ENCODE measurements around the gene CNOT4.

Gene CNOT4

DNA sequence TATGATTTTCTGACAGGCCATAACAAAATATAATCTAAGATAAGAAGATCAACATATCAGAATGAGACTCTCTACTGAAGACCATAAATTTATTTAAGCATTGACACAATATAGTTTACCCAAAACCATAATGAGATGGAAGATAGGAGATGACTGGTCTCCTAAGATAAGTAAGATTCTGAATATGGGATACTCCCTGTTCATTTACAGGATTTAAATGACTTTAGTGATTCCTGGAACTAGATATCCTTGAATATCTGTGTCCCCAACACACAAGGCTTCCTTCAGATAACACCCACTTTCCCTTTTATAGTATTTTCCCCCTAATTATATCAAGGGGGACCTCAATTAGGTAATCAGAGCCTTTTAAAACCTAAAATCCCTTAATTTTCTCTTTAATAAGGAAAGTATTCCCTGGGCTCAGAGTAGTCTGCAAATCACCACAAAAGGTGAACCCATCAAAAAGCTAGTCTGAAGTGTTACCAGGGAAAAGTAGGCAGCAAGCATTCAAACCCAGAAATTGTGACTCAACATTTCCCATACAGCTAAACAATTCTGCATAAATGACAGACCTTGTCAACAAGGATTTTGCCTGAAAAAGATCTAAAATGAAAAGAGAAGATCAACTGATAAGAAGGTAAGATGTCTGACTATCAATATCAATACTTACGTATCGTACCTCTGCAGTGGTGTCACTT, 99.9 kb downstream of the CNOT4 start:
- no peak overlapping the region for H3K9ac ChIP-seq (ENCODE audit: low read length)
- no peaks in the 10 kb centered on the region for H3K27me3 ChIP-seq (ENCODE audit: control insufficient read depth, insufficient read depth, low read length)
- H3K9me3 ChIP-seq (ENCODE audit: control insufficient read depth, low read length): no peaks in the 10 kb centered on the region
- no peaks in the 10 kb centered on the region for H3K36me3 ChIP-seq (ENCODE audit: control insufficient read depth, insufficient read depth, low read length)
- no peaks in the 10 kb centered on the region for H3K4me1 ChIP-seq (ENCODE audit: control insufficient read depth, insufficient read depth, low read length)
- no peak overlapping the region for H3K4me3 ChIP-seq (ENCODE audit: low read length)

DNA sequence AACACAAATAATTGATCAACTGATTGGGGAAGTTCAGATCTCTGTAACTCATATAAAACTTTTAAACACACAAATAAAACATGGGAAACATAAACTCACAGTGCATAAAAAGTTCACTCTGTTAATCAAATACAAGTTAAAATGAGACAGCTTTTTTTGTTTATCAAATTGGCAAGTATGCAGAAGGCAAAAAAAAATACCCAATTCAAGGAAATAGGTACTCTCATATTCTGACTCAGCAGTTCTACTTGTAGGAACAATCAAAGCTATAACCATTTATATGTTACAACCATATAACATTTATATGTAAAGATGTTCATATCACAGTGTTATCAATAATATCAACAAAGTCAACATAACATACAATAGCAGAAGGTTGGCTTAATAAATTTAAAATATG, 102.0 kb downstream of the CNOT4 start:
- Histone ChIP-seq H3K27me3 (ENCODE audit: control insufficient read depth, insufficient read depth, low read length) (no peaks in the 10 kb centered on the region), H3K36me3 (ENCODE audit: control insufficient read depth, insufficient read depth, low read length) (no peaks in the 10 kb centered on the region), H3K4me3 (ENCODE audit: low read length) (no peak overlapping the region), H3K4me1 (ENCODE audit: control insufficient read depth, insufficient read depth, low read length) (no peaks in the 10 kb centered on the region), H3K9me3 (ENCODE audit: control insufficient read depth, low read length) (no peaks in the 10 kb centered on the region), H3K9ac (ENCODE audit: low read length) (no peak overlapping the region)

DNA sequence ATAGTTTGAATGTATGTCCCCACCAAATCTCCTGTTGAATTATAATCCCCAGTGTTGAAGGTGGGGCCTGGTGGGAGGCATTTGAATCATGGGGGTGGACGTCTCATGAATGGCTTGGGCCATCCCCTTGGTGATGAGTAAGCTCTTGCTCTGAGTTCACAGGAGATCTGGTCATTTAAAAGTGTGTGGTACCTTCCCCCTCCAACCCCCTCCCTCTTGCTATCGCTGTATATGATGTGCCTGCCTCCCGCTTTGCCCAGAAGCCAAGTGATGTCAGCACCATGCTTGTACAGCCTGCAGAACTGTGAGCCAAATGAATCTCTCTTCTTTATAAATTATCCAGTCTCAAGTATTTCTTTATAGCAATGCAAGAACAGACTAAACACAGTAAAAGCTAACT, 103.0 kb downstream of the CNOT4 start:
- Histone ChIP-seq H3K4me1 (ENCODE audit: control insufficient read depth, insufficient read depth, low read length) (no peaks in the 10 kb centered on the region), H3K36me3 (ENCODE audit: control insufficient read depth, insufficient read depth, low read length) (no peaks in the 10 kb centered on the region), H3K9me3 (ENCODE audit: control insufficient read depth, low read length) (no peaks in the 10 kb centered on the region), H3K9ac (ENCODE audit: low read length) (no peak overlapping the region), H3K27me3 (ENCODE audit: control insufficient read depth, insufficient read depth, low read length) (no peaks in the 10 kb centered on the region), H3K4me3 (ENCODE audit: low read length) (no peak overlapping the region)

DNA sequence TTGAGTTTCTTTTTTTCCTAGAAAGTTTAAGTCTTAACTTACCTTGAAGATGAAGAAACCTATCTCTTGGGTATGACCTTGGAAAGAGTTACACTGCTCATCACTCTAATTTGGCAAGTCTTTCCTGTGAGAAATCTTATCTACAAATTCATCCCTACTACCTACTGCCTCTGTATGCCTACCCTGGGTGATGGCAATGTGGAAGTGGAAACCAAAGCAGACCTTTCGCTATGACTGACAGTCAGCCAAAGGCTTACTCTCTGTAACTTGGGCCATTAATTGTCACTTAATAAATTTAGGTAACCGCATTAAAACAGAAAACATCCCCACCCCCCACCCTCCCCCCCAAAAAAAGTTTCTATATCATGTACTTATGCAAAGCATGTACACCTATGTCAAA, 103.9 kb downstream of the CNOT4 start:
- Histone ChIP-seq H3K9ac (ENCODE audit: low read length) (no peak overlapping the region), H3K36me3 (ENCODE audit: control insufficient read depth, insufficient read depth, low read length) (no peaks in the 10 kb centered on the region), H3K9me3 (ENCODE audit: control insufficient read depth, low read length) (no peaks in the 10 kb centered on the region), H3K27me3 (ENCODE audit: control insufficient read depth, insufficient read depth, low read length) (no peaks in the 10 kb centered on the region), H3K4me1 (ENCODE audit: control insufficient read depth, insufficient read depth, low read length) (no peaks in the 10 kb centered on the region), H3K4me3 (ENCODE audit: low read length) (no peak overlapping the region)

DNA sequence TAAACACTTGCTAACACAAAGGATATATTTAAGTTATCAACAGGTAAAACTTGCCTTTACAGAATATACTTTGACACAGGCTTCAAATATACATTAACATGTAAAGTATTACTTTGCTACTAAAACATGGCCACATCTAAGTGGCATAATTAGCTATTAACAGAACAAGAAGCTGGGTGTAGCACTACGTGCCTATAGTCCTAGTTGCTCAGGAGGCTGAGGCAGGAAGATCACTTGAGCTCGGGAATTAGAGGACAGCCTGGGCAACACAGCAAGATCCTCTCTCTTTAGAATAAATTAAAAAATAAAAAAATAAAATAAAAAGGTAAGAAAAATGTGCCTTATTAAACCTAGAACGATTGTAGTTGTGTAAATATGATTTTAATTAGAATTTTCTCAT, 106.6 kb downstream of the CNOT4 start:
- no peak overlapping the region for H3K9ac ChIP-seq (ENCODE audit: low read length)
- no peak overlapping the region for H3K4me3 ChIP-seq (ENCODE audit: low read length)
- H3K36me3 ChIP-seq (ENCODE audit: control insufficient read depth, insufficient read depth, low read length): no peaks in the 10 kb centered on the region
- no peaks in the 10 kb centered on the region for H3K9me3 ChIP-seq (ENCODE audit: control insufficient read depth, low read length)
- no peaks in the 10 kb centered on the region for H3K4me1 ChIP-seq (ENCODE audit: control insufficient read depth, insufficient read depth, low read length)
- no peaks in the 10 kb centered on the region for H3K27me3 ChIP-seq (ENCODE audit: control insufficient read depth, insufficient read depth, low read length)

DNA sequence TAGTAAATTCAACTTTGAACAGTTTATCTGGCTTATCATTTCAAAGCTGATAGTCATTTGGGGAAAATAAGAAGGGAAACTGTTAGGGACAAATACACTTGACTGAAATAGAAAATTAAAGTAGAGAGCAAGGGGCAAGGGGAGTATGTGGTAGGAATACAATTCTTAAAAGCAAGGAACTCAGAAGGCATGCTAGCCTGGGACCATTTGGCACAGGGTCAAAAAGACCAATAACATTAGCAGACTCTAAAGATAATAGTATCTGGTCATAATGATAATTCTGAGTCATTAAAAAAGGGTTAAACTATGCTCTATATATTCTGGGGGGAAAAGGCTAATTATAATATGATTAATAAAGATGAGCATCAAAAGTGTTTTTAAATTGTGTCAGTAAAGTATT, 112.2 kb downstream of the CNOT4 start:
- no peak overlapping the region for H3K9ac ChIP-seq (ENCODE audit: low read length)
- H3K9me3 ChIP-seq (ENCODE audit: control insufficient read depth, low read length): no peaks in the 10 kb centered on the region
- peaks cover 5% of the 10 kb centered on the region for H3K36me3 ChIP-seq (ENCODE audit: control insufficient read depth, insufficient read depth, low read length)
- H3K4me3 ChIP-seq (ENCODE audit: low read length): no peak overlapping the region
- no peaks in the 10 kb centered on the region for H3K27me3 ChIP-seq (ENCODE audit: control insufficient read depth, insufficient read depth, low read length)
- no peaks in the 10 kb centered on the region for H3K4me1 ChIP-seq (ENCODE audit: control insufficient read depth, insufficient read depth, low read length)

DNA sequence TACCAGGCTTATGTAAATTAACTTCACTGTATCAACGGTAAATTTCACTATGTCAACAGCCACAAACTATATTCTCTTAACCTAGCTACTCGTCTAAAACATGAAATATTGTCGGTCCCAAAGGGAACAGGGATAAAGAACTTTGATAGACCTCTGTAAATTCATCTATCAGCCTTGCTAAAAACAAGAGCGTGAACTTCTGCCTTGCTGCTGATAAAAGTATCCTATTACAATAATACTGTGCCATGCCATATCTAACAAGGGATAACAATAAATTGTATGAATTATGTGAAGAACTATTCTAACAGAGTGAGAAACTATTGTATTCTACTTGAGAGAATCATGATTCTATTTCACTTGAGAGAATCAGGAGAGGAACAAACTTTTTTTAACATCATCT, 117.2 kb downstream of the CNOT4 start:
- peaks cover 8% of the 10 kb centered on the region for H3K36me3 ChIP-seq (ENCODE audit: control insufficient read depth, insufficient read depth, low read length)
- no peak overlapping the region for H3K9ac ChIP-seq (ENCODE audit: low read length)
- H3K27me3 ChIP-seq (ENCODE audit: control insufficient read depth, insufficient read depth, low read length): no peaks in the 10 kb centered on the region
- H3K4me3 ChIP-seq (ENCODE audit: low read length): no peak overlapping the region
- no peaks in the 10 kb centered on the region for H3K9me3 ChIP-seq (ENCODE audit: control insufficient read depth, low read length)
- peaks cover 5% of the 10 kb centered on the region for H3K4me1 ChIP-seq (ENCODE audit: control insufficient read depth, insufficient read depth, low read length)

DNA sequence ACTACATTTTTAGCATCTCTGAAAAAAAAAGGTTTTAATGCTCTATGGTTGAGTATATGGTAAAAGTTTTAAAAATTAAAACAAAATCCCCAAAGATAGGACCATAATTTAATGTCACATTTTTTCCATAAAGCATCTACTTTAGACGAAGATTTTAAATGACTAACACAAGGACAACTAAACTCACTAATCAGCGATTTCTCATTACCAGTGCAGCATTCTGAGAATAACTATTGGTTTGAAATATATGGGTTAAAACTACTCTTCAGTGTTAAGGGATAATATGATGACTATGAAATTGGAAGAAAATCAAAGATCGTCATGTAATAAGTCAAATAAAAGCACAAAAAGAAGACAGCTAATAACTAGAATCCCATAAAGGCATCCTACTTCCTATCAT, 118.4 kb downstream of the CNOT4 start:
- no peaks in the 10 kb centered on the region for H3K9me3 ChIP-seq (ENCODE audit: control insufficient read depth, low read length)
- no peaks in the 10 kb centered on the region for H3K27me3 ChIP-seq (ENCODE audit: control insufficient read depth, insufficient read depth, low read length)
- H3K9ac ChIP-seq (ENCODE audit: low read length): no peak overlapping the region
- peaks cover 15% of the 10 kb centered on the region for H3K36me3 ChIP-seq (ENCODE audit: control insufficient read depth, insufficient read depth, low read length)
- H3K4me1 ChIP-seq (ENCODE audit: control insufficient read depth, insufficient read depth, low read length): peaks cover 5% of the 10 kb centered on the region
- no peak overlapping the region for H3K4me3 ChIP-seq (ENCODE audit: low read length)

DNA sequence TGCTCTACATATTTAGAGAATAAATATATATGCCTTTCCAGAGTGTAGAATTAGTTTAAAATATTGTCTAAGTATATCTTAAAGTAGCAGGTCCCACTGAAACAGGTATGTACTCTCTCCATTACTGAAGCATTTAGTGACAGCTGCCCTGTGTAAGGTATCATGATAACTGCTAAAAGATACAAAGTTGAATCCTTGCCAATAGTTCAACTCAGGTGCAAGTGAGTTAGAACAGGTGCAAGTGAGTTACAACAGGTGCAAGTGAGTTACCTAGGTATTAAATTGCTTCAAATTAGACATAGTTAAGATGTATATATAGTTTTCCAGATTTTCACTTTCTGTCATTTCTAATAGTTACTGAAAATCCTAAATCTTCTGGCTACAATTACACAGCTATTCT, 119.1 kb downstream of the CNOT4 start:
- no peak overlapping the region for H3K4me3 ChIP-seq (ENCODE audit: low read length)
- H3K9me3 ChIP-seq (ENCODE audit: control insufficient read depth, low read length): no peaks in the 10 kb centered on the region
- no peak overlapping the region for H3K9ac ChIP-seq (ENCODE audit: low read length)
- H3K36me3 ChIP-seq (ENCODE audit: control insufficient read depth, insufficient read depth, low read length): peaks cover 15% of the 10 kb centered on the region
- peaks cover 5% of the 10 kb centered on the region for H3K4me1 ChIP-seq (ENCODE audit: control insufficient read depth, insufficient read depth, low read length)
- no peaks in the 10 kb centered on the region for H3K27me3 ChIP-seq (ENCODE audit: control insufficient read depth, insufficient read depth, low read length)

DNA sequence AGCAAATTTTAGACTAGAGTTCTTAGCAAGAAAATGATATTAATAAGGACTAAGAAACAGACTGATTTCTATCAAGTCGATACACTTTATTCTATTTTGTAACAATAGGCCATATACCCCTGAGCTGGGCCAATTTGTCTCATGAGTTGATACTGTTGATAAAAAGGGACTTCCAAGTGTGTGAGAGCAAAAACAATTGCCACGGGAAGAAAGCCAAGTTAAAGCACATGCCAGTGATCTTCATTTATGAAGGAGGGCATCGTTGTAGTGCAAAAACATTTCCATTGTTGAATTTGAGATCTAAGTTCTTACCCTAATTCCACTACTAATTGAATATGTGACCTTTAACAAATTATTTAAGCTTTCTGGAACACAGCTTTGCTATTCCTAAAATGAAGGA, 119.9 kb downstream of the CNOT4 start:
- no peaks in the 10 kb centered on the region for H3K27me3 ChIP-seq (ENCODE audit: control insufficient read depth, insufficient read depth, low read length)
- no peak overlapping the region for H3K9ac ChIP-seq (ENCODE audit: low read length)
- no peaks in the 10 kb centered on the region for H3K9me3 ChIP-seq (ENCODE audit: control insufficient read depth, low read length)
- H3K36me3 ChIP-seq (ENCODE audit: control insufficient read depth, insufficient read depth, low read length): peaks cover 15% of the 10 kb centered on the region
- peaks cover 5% of the 10 kb centered on the region for H3K4me1 ChIP-seq (ENCODE audit: control insufficient read depth, insufficient read depth, low read length)
- no peak overlapping the region for H3K4me3 ChIP-seq (ENCODE audit: low read length)

DNA sequence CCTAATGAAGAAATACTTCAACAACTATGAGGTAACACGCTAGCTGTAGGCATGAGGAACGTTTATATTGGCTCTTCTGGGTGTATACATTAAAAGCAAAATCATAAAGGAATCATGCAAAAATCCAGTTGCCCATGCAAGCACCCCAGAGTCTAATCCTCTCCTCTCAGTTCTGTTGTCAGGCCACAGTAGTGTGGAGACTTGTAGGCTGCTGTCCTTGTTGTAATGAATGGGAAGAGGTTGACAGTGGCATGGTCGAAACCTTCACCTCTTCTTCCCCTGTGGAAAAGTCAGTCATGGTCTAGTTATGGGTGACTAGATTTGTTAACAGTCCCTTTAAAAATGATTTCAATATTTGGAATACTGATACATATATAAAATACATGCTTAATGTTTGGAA, 121.3 kb downstream of the CNOT4 start:
- Histone ChIP-seq H3K9me3 (ENCODE audit: control insufficient read depth, low read length) (no peaks in the 10 kb centered on the region), H3K4me1 (ENCODE audit: control insufficient read depth, insufficient read depth, low read length) (peaks cover 5% of the 10 kb centered on the region), H3K27me3 (ENCODE audit: control insufficient read depth, insufficient read depth, low read length) (no peaks in the 10 kb centered on the region), H3K4me3 (ENCODE audit: low read length) (no peak overlapping the region), H3K9ac (ENCODE audit: low read length) (no peak overlapping the region), H3K36me3 (ENCODE audit: control insufficient read depth, insufficient read depth, low read length) (peaks cover 10% of the 10 kb centered on the region)

DNA sequence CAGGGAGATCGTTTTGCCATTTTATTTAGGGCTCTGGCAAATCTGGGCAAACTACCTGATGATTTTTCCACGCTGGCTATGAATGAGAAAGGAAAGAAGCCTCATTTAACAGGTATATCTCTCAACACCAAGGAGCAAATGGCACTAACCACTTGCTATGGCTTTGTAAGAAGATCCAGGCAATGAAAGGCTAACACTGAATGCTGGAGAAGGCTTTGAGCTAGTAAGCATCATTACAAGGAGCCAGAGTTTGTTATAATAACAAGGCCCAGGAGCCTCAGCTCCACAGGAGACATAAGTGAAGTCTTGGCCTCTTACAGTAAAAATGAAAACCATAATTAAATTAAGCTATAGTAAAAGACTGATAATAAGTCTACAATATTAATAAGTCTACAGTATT, 123.1 kb downstream of the CNOT4 start:
- Histone ChIP-seq H3K36me3 (ENCODE audit: control insufficient read depth, insufficient read depth, low read length) (peaks cover 10% of the 10 kb centered on the region), H3K9ac (ENCODE audit: low read length) (no peak overlapping the region), H3K4me3 (ENCODE audit: low read length) (no peak overlapping the region), H3K27me3 (ENCODE audit: control insufficient read depth, insufficient read depth, low read length) (no peaks in the 10 kb centered on the region), H3K9me3 (ENCODE audit: control insufficient read depth, low read length) (no peaks in the 10 kb centered on the region), H3K4me1 (ENCODE audit: control insufficient read depth, insufficient read depth, low read length) (peaks cover 2% of the 10 kb centered on the region)

DNA sequence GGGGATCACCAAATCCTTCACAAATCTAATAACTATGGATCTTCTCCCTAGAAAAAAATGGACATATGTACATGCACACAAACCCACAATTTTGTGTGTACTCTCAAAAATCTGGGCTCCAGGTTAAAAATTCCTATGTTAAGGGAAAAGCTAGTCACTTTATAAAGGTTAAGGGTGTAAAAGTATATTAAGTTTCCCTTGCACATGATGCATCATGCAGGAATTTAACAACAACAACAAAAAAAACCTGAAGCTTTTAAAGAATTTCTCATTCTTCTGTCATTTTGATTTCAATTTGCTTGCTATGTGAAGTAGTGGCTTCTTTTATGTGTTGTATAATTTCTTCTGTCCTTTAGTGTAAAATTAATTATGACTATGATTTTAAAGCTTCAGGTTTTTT, 123.7 kb downstream of the CNOT4 start:
- no peaks in the 10 kb centered on the region for H3K4me1 ChIP-seq (ENCODE audit: control insufficient read depth, insufficient read depth, low read length)
- no peaks in the 10 kb centered on the region for H3K27me3 ChIP-seq (ENCODE audit: control insufficient read depth, insufficient read depth, low read length)
- H3K9ac ChIP-seq (ENCODE audit: low read length): no peak overlapping the region
- H3K36me3 ChIP-seq (ENCODE audit: control insufficient read depth, insufficient read depth, low read length): peaks cover 10% of the 10 kb centered on the region
- no peaks in the 10 kb centered on the region for H3K9me3 ChIP-seq (ENCODE audit: control insufficient read depth, low read length)
- H3K4me3 ChIP-seq (ENCODE audit: low read length): no peak overlapping the region
